H1 (cell line): ENCODE results near the gene IL1A. TPM values are rescaled to one million over a fixed set of nuclear protein-coding genes. Genes with fewer than 3 reads are reported as not detected.

Experiments
- CTCF ChIA-PET: fragments of 300-600 bp; sonication (Branson Sonifier 250); formaldehyde crosslinking; loops from one replicate; lab custom pipeline; 2021; ENCODE audit not compliant: partially characterized antibody; lab: Charles Lee
- POLR2A ChIA-PET: fragments of 300-600 bp; sonication (Branson Sonifier 250); formaldehyde crosslinking; loops from one replicate; lab custom pipeline; 2021; ENCODE audit warnings: inconsistent platforms; ENCODE audit not compliant: partially characterized antibody; lab: Charles Lee
- DNase-seq, 2 experiments: peaks; one replicate each; pipeline versions ENCODE4 v3.0.0 to v3.0.0-alpha.2; 2010 to 2022; ENCODE audit warnings: low spot score in 2 of 2, low read depth in 1 of 2, mixed read lengths in 1 of 2
- FAIRE-seq: peaks from 2 replicates; lab custom pipeline; 2011; peaks lifted over from hg19 to GRCh38; lab: Jason Lieb, UNC
- H2AFZ ChIP-seq: 2 replicates; pipeline ENCODE4 v1.8.1; 2012; ENCODE audit warnings: low read length, inconsistent platforms
- H2AK5ac ChIP-seq: 2 replicates; pipeline ENCODE4 v1.6.1; 2013; ENCODE audit warnings: low read depth, low read length
- H2BK120ac ChIP-seq: replicated peaks from 2 replicates; pipeline ENCODE3; 2013; ENCODE audit warnings: low read depth, low read length, inconsistent platforms
- H2BK12ac ChIP-seq: 2 replicates; pipeline ENCODE4 v1.6.1; 2013; ENCODE audit warnings: low read depth, low read length
- H2BK15ac ChIP-seq: 2 replicates; pipeline ENCODE4 v1.6.1; 2013; ENCODE audit warnings: low read length
- H2BK20ac ChIP-seq: 2 replicates; pipeline ENCODE4 v1.6.1; 2013; ENCODE audit warnings: low read length
- H2BK5ac ChIP-seq: 2 replicates; pipeline ENCODE4 v1.6.1; 2013; ENCODE audit warnings: low read depth, low read length
- H3K14ac ChIP-seq: 2 replicates; pipeline ENCODE4 v1.6.1; 2013; ENCODE audit warnings: inconsistent platforms; ENCODE audit not compliant: insufficient read length
- H3K18ac ChIP-seq: 2 replicates; pipeline ENCODE4 v1.6.1; 2013; ENCODE audit warnings: low read length; ENCODE audit errors: extremely low read depth
- H3K23ac ChIP-seq: 2 replicates; pipeline ENCODE4 v1.6.1; 2013; ENCODE audit warnings: inconsistent platforms; ENCODE audit not compliant: insufficient read length
- H3K23me2 ChIP-seq: 2 replicates; pipeline ENCODE4 v1.6.1; 2013; ENCODE audit warnings: low read depth, low read length
- H3K27ac ChIP-seq: 2 replicates; pipeline ENCODE4 v1.6.1; 2011; ENCODE audit warnings: low read depth, low read length, inconsistent platforms
- H3K27me3 ChIP-seq, 4 experiments: replicated peaks in 1 of 4; 1 replicate in 1 of 4; 2 replicates in 3 of 4; pipeline versions ENCODE4 v1.6.1 to v1.8.1; 2011 to 2013; ENCODE audit warnings: low read length in 3 of 4, mild to moderate bottlenecking in 3 of 4, inconsistent platforms in 2 of 4, mixed read lengths in 2 of 4, moderate library complexity in 1 of 4; ENCODE audit not compliant: control insufficient read depth in 3 of 4, insufficient read depth in 3 of 4; ENCODE audit errors: extremely low read depth in 1 of 4
- H3K36me3 ChIP-seq, 4 experiments: 2 replicates each; pipeline versions ENCODE4 v1.6.1 to v1.8.1; 2011 to 2013; ENCODE audit warnings: mild to moderate bottlenecking in 4 of 4, low read length in 3 of 4, moderate library complexity in 2 of 4, control low read depth in 1 of 4, inconsistent platforms in 1 of 4; ENCODE audit not compliant: insufficient read depth in 4 of 4, control insufficient read depth in 2 of 4
- H3K4ac ChIP-seq: replicated peaks from 2 replicates; pipeline ENCODE3; 2013; ENCODE audit warnings: low read length, low read depth, mixed read lengths, inconsistent platforms; ENCODE audit not compliant: insufficient read length
- H3K4me1 ChIP-seq, 4 experiments: replicated peaks in 1 of 4; 1 replicate in 1 of 4; 2 replicates in 3 of 4; pipeline versions ENCODE4 v1.6.1 to v1.8.1; 2011 to 2013; ENCODE audit warnings: low read length in 3 of 4, inconsistent platforms in 2 of 4, mixed read lengths in 1 of 4; ENCODE audit not compliant: insufficient read depth in 4 of 4, control insufficient read depth in 3 of 4
- H3K4me2 ChIP-seq, 2 experiments: 2 replicates each; pipeline versions ENCODE4 v1.6.1 to v1.8.1; 2011 to 2013; ENCODE audit warnings: low read depth in 2 of 2, low read length in 2 of 2, control low read depth in 1 of 2, inconsistent platforms in 1 of 2, mild to moderate bottlenecking in 1 of 2; ENCODE audit not compliant: insufficient read depth in 1 of 2
- H3K4me3 ChIP-seq, 4 experiments: fragments of 200-600, 300-600 bp in 1 of 4; sonication (generic), shearing (Covaris generic), sonication (Bioruptor Twin) in 1 of 4; 2 replicates each; pipeline versions ENCODE4 v1.5.1 to v1.8.1; 2011 to 2016; ENCODE audit warnings: low read length in 4 of 4, low read depth in 3 of 4, control low read depth in 2 of 4, inconsistent platforms in 2 of 4, mild to moderate bottlenecking in 2 of 4, mixed read lengths in 1 of 4, moderate library complexity in 1 of 4; ENCODE audit not compliant: insufficient read depth in 2 of 4; ENCODE audit errors: extremely low read depth in 1 of 4
- H3K56ac ChIP-seq: replicated peaks from 2 replicates; pipeline ENCODE3; 2013; ENCODE audit warnings: low read depth, mild to moderate bottlenecking, mixed read lengths, low read length, inconsistent platforms; ENCODE audit not compliant: insufficient read length
- H3K79me1 ChIP-seq: 2 replicates; pipeline ENCODE4 v1.6.1; 2013; ENCODE audit warnings: low read depth, low read length, control low read depth
- H3K79me2 ChIP-seq, 2 experiments: 2 replicates each; pipeline versions ENCODE4 v1.6.1 to v1.8.1; 2012 to 2013; ENCODE audit warnings: low read length in 2 of 2, mild to moderate bottlenecking in 2 of 2, inconsistent platforms in 1 of 2; ENCODE audit not compliant: insufficient read depth in 2 of 2, control insufficient read depth in 1 of 2
- H3K9ac ChIP-seq, 4 experiments: replicated peaks in 1 of 4; 1 replicate in 1 of 4; 2 replicates in 3 of 4; pipeline versions ENCODE4 v1.6.1 to v1.8.1; 2011 to 2013; ENCODE audit warnings: low read depth in 3 of 4, low read length in 3 of 4, control low read depth in 2 of 4, mild to moderate bottlenecking in 2 of 4, moderate library complexity in 2 of 4, inconsistent platforms in 1 of 4; ENCODE audit errors: extremely low read depth in 1 of 4
- H3K9me3 ChIP-seq, 2 experiments: 2 replicates each; pipeline versions ENCODE4 v1.6.1 to v1.8.1; 2012 to 2013; ENCODE audit warnings: mild to moderate bottlenecking in 2 of 2, moderate library complexity in 2 of 2, control low read depth in 1 of 2, inconsistent platforms in 1 of 2, low read depth in 1 of 2, low read length in 1 of 2, mixed read lengths in 1 of 2; ENCODE audit not compliant: insufficient read depth in 2 of 2
- H4K20me1 ChIP-seq, 2 experiments: replicated peaks in 1 of 2; 2 replicates each; pipeline versions ENCODE3 to v1.8.1; 2011 to 2013; ENCODE audit warnings: inconsistent platforms in 2 of 2, low read length in 2 of 2, mild to moderate bottlenecking in 1 of 2; ENCODE audit not compliant: insufficient read depth in 2 of 2, control insufficient read depth in 1 of 2
- H4K5ac ChIP-seq: 2 replicates; pipeline ENCODE4 v1.6.1; 2013; ENCODE audit warnings: low read length, low read depth, mixed read lengths, inconsistent platforms; ENCODE audit not compliant: insufficient read length
- H4K8ac ChIP-seq: 2 replicates; pipeline ENCODE4 v1.8.0; 2013; ENCODE audit warnings: mild to moderate bottlenecking, moderate library complexity, low read length, inconsistent platforms; ENCODE audit not compliant: insufficient read depth; ENCODE audit errors: extremely low read depth
- H4K91ac ChIP-seq: replicated peaks from 2 replicates; pipeline ENCODE3; 2013; ENCODE audit warnings: low read length, mixed read lengths, inconsistent platforms; ENCODE audit not compliant: insufficient read length
- CBX8 ChIP-seq: fragments of 300-800, 300-1000 bp; sonication (generic); IDR thresholded peaks from 2 replicates; pipeline ENCODE4 v1.7.1; 2016; ENCODE audit warnings: low read depth, low read length, borderline replicate concordance
- HDAC6 ChIP-seq: IDR thresholded peaks from one replicate; pipeline ENCODE4 v1.7.1; 2012; ENCODE audit warnings: low read depth, mild to moderate bottlenecking, inconsistent platforms, low read length, moderate library complexity
- KDM5A ChIP-seq: fragments of 200-600 bp; IDR thresholded peaks from 2 replicates; pipeline ENCODE4 v1.7.1; 2012; ENCODE audit warnings: mild to moderate bottlenecking, low read length, inconsistent platforms, mixed read lengths
- POLR2A ChIP-seq, 2 experiments: IDR thresholded peaks; 1 replicate in 1 of 2; 2 replicates in 1 of 2; pipeline ENCODE4 v1.6.1; 2011; ENCODE audit warnings: low read depth in 2 of 2, low read length in 2 of 2, mild to moderate bottlenecking in 2 of 2; ENCODE audit errors: control extremely low read depth in 1 of 2
- POU5F1 ChIP-seq: IDR thresholded peaks from 2 replicates; pipeline ENCODE4 v1.6.1; 2011; ENCODE audit warnings: low read depth, mild to moderate bottlenecking, low read length, moderate library complexity
- SRF ChIP-seq: IDR thresholded peaks from 2 replicates; pipeline ENCODE4 v1.6.1; 2011; ENCODE audit warnings: mild to moderate bottlenecking, low read depth, low read length, moderate library complexity
- TCF12 ChIP-seq: IDR thresholded peaks from 2 replicates; pipeline ENCODE4 v1.6.1; 2011; ENCODE audit warnings: low read depth, mild to moderate bottlenecking, low read length
- polyA plus RNA-seq, 7 experiments: library from polyadenylated mRNA; depleted of rRNA in 3 of 7; stranded (reverse) in 5 of 7; unstranded in 2 of 7; fragments of >200 nt in 5 of 7; fragments of 200-250 nt in 2 of 7; gene quantifications; 1 replicate in 5 of 7; 2 replicates in 1 of 7; 4 replicates in 1 of 7; pipeline versions ENCODE4 v1.2.1 to v1.2.3, GENCODE V29; 2011 to 2013; ENCODE audit warnings: missing spikeins in 2 of 7, mixed read lengths in 2 of 7
- total RNA-seq: library from RNA; stranded (reverse); fragmentation: NEBNext Ultra II Directional; extraction: Animal tissue kit (Norgen Biotek cat#: 25700); gene quantifications from 2 replicates; pipeline ENCODE4 v1.2.1, GENCODE V29; 2021

IL1A gene
- total and polyA plus RNA-seq, 2 of the 8 experiments (the other 6 are each of a cell fraction or from before 2014, with no cell fraction given) = 0.32 to 0.74 TPM

DNA sequence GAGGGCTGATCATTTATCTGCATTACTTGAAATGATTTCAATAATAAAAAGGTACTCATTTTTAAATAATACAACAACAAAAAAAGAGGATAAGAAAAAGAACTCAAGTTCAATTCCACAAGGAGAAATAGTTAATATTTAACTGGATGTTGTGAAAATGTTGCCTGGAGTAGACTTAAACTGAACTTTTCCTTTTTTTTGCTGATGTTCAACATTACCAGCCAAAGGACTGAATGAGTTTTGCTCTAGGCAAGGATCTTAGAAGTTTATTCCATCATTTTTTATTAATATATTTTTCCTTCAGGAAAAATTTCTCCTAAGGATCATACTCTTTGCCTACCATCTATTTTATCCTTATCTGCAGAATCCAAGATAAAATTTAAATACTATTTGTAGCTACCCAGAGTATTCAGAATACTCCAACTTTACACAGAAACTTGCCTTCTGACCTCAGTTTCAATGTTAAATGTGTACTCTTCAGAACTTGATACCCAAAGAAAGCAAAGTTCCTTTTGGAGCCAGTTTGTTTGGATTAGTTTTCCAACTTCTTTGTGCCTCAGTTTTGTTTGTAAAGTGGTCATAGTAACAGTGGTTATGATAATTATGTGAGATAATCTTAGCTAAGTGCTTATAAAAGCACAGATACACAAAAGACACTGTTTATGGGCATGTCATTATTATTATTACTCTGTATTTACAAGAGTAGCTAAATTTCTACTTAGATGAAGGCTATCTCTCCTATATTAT lies 32.7 kb downstream of the IL1A start:
- Histone ChIP-seq H3K79me2 (no peaks in the 10 kb centered on the region; a peak in 1 of 4 replicates), H2BK20ac (no peak overlapping the region), H3K79me1 (peaks cover 2% of the 10 kb centered on the region; the same call in 1 of the 2 replicates), H4K91ac (no peak overlapping the region), H2BK15ac (no peak overlapping the region), H4K5ac (no peak overlapping the region), H4K20me1 (peaks cover 2% of the 10 kb centered on the region in 2 experiments), H3K56ac (no peak overlapping the region), H3K9me3 (no peaks in the 10 kb centered on the region), H2AK5ac (no peak overlapping the region), H3K4me3 (no peak overlapping the region), H3K27ac (no peak overlapping the region), H2BK120ac (no peak overlapping the region), H3K4ac (no peak overlapping the region), H2AFZ (no peak overlapping the region), H2BK12ac (no peak overlapping the region), H3K36me3 (peaks cover 4 to 43% (median 30%) of the 10 kb centered on the region in 4 experiments; a peak in 7 of 8 replicates), H3K4me1 (no peaks in the 10 kb centered on the region), H4K8ac (no peak overlapping the region), H3K23ac (no peak overlapping the region), H3K4me2 (no peak overlapping the region), H2BK5ac (no peak overlapping the region), H3K9ac (no peak overlapping the region), H3K14ac (no peak overlapping the region), H3K27me3 (no peaks in the 10 kb centered on the region), H3K18ac (no peak overlapping the region), H3K23me2 (0 out of 2 replicates have a peak, but pooled peaks cover 1% of the 10 kb centered on the region)
- ChIA-PET POLR2A (no interaction called here), CTCF (interaction anchor here (0.7 to 9.8 kb wide), 5 partner anchors 25 to 197 kb away, joined by 3 to 178 read pairs (median 5); no protein-coding TSS in a partner anchor)
- no peak for FAIRE-seq
- TF ChIP-seq SRF = no peak
- TF ChIP-seq KDM5A = no peak
- no peak for TF ChIP-seq TCF12
- TF ChIP-seq HDAC6 = no peak
- TF ChIP-seq CBX8 = no peak
- TF ChIP-seq POLR2A (IDR thresholded peaks at IDR 0.05; ENCODE audit: control extremely low read depth in 1 of 2, low read depth in 2 of 2, low read length in 2 of 2) = no peak
- no peak for TF ChIP-seq POU5F1
- no peak for DNase-seq
